D341Med (cell line): ENCODE measurements around the gene CC2D2B.
"Not testable (repeated sequence)": the region's sequence is repeated elsewhere in the genome, so short reads cannot be mapped to it uniquely, and the experiment has no call there.

Experiments
- DNase-seq: peaks from one replicate; pipeline ENCODE4 v3.0.0; 2012; ENCODE audit warnings: low spot score

CC2D2B gene, protein sequence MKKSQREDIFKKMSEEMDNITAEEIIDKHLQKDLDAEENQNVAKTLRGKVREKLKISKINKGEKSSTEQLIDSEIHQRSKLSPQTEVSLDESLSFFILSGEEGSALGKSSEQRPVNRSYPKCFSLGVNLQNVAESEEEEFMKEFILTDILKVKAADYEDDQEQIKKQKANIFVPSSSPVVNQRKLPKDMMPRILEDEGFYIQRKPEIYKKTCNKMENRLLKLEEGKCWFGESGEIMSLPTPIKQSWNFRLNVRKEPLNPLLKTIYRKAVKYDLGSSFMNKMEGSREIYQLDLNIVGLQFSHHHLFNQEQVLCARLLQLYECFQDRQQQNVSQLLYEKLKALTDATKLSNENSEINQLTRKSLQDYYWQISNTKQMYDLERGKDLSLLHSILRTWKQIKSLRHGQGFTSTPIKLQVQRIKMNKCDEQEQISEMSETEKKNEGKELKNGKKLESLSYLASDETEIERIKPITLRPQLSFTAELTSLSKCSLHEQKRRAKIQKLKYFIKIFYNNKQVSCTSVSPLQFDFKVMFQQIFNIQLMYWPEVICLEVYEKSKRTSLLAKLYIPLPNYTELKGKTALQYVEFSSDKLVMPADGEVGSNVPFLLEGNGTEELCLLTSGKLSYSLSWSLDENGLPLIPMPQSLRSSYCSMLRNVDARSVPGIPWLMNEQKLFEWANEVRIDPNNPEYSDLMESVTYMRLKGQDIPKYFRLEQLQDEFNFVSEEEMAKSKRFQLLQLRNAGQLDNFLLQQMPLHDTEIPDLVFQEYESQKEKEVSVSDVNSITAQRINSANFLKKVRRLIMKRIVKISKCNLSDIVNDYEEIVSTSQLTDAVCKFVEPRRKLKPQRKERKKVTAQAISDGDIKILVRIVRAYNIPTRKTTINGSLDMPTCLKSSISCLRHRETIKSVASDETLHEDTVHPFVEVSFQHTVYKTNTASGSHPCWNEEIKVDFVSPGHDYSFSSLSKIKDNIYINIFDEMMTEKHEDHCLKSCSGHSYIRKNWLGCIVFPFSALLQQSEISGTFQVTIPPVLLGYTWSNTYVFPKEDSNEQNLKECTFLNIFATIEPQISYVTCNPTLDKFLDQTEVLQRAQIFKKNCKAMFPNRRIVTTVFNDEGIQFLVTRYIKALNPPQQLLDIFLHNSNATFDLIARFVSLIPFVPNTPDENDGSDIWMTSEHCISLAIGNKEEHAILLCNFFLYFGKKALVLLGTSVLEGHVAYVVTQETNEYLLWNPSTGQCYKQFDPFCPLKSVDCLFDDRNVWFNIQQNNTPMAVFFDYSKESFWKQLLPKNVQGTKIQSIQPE (N-terminal part only)

GRCh38 chr10:95907456-95908253 lies at the start of gene CC2D2B:
CC2D2B (plus strand) TSS chr10:95907975; CDS start chr10:95911324, 3,349 bp downstream.
- peak; percentile 91 for DNase-seq

DNA sequence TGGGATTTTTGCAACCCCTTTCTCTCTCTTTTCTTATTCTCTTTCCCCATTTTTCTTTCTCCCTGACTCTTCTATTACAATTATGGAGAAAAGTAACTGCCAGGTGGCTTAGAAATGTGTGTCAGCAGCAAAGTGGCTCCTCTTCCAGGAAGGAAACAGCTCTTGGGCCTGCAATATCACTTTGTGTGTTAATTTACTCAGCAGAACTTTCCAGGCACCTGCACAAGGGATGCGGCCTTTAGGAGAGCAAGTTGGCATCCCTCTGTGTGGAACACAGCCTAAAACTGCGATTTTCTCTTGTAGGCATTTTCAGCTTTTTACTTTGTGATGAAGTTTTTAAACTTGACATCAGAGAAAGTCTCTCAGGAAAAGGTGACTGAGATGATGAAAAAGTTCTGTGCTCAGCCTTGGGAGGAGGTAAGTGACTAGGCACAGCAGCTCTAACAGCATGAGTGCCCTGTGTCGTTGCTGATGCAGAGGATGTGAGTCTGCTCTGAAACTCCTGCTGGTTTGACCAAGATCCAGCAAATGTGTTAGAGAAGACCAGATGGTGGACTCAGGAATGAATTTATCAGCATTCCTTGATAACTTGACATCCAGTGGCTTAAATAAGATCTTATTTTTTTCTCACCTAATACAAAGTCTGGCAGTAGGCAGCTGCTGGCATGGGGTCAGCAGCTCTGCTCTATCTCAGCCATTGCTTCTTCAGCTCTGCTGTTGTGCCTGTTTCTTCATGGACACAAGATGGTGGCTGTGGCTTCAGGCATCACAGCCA lies 47.4 kb upstream of the CC2D2B start:
- no peak for DNase-seq

DNA sequence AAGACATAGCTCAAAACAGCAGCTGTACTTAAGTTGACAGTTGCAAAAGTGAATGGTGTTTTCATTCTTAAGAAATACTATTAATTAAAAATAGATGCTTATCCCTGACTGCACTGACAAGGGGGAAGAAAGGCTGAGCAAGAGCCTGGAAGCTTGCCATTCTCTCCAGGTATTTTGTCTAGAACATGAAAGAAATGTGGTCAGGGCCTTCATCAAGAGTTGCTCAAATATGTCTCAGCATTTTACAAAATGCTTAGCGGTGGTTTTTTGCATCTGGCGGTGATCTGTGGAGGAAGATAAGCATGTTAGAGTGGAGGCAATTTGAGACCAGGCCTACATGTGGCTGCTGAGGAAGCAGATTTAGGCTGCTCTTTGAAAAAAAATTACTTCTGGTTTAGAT lies 46.4 kb upstream of the CC2D2B start:
- no peak for DNase-seq

DNA sequence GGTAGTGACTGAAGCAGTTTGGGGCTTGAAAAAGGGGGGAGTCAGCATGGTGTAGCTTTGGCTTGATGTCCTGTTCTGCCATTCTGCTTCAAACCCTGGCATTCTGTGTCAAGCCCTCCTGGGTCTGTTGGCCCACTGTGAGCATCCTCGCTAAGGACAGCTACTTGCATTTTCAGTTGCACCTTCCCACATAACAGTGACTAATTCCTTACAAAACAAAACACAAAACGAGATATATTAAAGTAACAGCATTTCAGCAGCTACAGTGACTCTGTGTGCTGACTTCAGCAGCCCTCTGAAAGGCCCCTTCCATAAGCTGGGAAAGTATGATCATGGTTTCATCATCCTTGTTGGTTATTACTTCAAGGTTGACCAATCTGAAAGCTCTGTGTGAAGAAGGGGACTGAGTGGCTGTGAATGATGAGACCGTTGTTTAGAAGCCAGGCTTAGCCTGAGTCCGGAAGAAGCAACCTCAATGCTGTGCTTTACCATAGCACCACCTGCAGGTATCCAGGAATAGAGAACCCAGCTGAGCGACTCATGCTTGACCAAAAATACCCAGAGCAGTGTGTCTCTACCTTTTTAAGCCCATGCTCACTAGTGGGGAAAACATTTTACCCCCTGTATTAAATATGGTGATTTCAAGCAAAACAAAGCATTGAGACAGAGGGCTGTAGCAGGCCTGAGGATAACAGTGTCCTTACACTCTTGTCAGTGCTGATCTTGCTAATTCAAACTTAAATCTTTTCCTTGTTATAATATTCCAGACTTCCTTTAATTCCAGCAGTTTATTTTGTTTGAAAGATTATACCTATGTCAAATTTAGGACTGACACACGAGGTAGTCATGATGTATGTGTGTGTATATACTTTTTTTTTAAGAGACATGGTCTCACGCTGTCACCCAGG lies 42.6 kb upstream of the CC2D2B start:
- DNase-seq, result peak; percentile 34

- no peak for DNase-seq
These were observed 41.8 kb upstream of the CC2D2B start for GRCh38 chr10:95865814-95866466.

DNA sequence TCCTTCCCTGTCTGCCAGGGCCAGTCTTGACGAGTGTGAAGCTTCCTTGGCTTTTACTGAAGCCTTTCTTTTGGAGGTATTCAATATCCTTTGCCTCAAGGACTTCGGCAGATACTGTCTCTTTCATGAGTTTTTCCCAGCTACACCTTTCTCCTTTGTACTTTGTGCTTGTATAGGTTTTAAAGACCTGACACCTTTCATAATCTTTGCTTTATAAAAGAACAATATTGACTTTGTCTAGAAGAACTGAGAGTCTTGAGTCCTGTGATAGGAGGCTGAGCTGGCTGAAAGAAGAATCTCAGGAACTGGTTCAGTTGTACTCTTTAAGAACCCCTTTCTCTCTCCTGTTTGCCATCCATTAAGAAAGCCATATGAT lies 41.3 kb upstream of the CC2D2B start:
- no peak for DNase-seq

DNA sequence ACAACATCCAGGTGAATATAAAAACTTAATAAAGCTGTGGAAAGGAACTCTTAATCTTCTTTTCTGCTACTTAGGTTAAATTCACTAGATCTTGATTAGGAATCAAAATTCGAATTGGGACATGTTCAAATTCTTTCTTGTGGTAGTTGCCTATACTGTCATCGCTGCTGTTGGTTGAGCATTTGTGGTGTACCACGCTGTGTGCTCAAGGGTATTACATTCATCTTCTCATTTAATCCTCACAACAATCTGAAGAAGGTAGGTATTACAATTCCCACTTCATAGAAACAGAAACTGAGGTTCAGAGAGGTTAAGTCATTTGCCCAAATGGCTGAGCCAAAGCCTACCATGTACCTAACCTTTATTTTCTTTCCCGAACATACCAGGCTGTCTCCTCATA lies 39.9 kb upstream of the CC2D2B start:
- no peak for DNase-seq

DNA sequence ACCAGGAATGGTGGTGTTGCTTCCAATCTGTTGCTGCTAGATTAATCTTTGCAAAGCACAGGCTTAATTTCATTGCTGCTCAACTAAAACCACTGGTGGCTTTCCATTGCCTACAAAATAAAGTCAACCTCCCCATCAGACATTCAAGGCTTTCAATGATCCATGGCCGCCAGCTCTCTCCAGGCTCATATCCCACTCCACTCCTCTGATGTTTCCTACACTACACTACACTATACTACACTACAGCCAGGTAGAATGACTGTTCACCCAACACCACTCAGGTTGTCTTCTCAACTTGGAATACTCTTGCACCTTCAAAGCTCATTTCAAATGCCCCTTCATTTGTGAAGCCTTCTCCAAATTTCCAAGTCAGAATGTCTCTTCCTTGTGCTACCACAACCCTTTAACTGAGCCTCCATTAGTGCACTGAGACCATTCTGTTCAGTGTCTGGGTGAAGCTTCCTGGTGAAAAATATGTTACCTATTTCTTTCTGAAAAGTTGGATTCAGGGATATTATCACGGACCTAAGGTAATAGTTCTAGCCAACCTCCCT lies 35.5 kb upstream of the CC2D2B start:
- no peak for DNase-seq

DNA sequence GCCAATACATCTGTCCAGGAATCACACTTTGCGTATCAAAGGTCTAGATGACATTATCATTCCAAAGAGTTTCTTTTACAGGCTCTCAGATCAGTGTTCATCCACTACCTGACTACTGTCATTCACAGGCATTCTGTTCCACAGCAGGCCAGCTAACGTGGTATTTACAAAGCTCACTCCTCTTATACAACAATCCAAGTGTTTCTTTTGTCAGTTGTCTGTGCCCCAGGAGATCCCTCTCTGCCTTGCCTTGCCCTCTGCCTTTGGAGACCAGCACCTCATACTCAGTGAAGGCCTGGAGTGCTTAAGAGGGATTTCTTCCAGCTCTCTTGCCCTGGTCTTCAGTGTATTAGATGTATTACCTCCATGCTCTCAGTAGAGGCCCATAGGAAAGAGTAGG lies 34.6 kb upstream of the CC2D2B start:
- no peak for DNase-seq

GRCh38 chr10:95873651-95874050 lies 34.1 kb upstream of the CC2D2B start:
- DNase-seq, result no peak

DNA sequence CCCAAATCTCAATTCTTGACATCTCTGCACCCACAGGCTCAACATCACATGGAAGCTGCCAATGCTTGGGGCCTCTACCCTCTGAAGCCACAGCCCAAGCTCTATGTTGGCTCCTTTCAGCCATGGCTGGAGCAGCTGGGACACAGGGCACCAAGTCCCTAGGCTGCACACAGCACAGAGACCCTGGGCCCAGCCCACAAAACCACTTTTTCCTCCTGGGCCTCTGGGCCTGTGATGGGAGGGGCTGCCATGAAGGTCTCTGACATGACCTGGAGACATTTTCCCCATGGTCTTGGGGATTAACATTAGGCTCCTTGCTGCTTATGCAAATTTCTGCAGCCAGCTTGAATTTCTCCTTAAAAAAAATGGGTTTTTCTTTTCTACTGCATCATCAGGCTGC lies 33.0 kb upstream of the CC2D2B start:
- not testable (repeated sequence) for DNase-seq

- no peak for DNase-seq
These were observed 31.0 kb upstream of the CC2D2B start for GRCh38 chr10:95876756-95877155.

DNA sequence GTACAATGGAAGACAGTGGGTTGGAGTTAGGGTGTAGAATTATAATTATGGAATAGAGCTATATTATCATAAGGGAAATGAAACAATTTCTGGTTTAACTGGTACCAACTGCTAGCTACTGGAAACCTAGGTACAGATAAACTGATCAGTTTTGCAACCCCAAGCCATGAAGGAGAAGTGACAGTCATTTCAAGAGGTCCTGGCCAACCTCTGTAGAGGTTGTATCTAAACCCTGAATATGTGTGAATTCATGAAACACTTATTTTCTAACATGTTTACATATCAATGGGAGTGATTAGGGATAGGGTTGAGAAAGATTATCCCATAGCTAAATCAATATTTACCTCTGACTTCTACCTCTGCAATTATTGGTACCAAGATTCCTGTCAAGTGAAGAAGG lies 29.9 kb upstream of the CC2D2B start:
- DNase-seq, result no peak

- DNase-seq, result no peak
These were observed 27.1 kb upstream of the CC2D2B start for GRCh38 chr10:95880704-95881103.

DNA sequence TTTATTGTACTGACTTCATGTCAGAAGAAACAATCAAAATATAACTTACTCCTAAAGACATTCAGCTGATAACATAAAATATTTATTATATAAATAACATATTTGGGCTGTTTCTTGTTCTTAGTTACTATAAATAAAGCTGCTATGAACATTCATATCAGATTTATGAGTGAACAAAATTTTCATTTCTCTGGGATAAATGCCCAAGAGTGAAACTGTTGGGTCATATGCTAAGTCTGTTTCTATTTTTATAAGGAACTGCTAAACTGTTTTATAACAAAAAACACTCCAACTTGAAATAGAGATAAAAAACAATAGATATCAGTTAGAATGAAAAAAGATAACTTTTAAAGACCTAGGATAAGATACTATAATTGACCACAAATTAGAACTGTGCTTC lies 26.5 kb upstream of the CC2D2B start:
- DNase-seq, result no peak

DNA sequence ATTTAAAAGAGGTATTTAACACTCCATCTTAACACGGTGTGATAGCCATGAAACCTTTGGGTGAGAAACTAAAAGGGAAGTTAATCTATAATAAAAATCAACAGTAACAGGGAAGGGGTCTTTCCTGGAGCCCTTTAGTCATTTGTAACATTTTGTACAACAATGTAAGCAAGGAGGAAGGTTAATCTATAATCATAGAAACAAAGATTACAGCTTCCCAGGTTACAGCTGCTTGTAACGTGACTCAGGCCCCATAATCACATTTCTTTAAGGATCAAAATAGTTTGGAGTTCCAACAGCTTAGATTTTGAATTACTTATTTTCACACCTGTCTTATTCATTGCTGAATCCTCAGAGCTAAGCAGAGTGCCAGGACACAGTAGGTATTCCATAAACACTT lies 17.9 kb upstream of the CC2D2B start:
- DNase-seq, result no peak

DNA sequence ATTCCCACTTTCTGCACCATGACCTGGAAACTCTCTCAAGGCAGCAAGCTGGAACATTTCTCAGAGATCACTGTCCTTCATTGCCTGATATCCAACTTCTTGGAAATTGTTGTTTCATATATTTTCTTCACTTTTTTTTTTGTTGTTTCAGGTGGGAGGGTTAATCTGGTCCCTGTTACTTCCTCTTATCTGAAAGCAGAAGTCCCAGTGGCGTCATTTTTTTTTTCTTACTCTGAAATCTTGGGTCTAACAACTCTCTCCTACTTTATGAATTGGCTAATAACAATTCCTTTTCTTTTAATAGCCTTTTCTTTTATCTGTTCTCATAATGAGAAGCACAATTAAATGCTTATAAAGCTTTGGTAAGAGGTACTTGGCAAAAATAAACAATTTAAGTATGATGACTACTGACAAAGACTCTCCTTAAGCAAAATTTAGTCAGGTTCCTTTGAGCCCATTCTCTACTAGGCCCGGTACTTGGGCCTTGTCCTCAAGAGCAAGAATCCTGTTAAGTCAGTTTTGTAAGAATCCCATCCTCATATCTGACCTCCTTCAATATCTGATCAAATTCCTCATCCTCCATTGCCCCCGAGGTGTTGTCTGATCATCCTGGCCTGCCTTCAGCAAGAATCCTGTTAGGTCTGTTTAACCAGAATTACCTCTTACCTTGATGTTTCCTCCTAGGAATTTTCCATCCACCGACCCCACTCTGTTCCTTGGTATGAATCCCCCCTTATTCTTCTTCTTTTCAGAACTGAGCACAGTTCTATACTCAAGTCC lies 11.5 kb upstream of the CC2D2B start:
- DNase-seq, result no peak
